HG03025 (cell line): ENCODE measurements around the gene TBX2.
"Not testable (repeated sequence)": the region's sequence is repeated elsewhere in the genome, so short reads cannot be mapped to it uniquely, and the experiment has no call there.

Source experiments
- ATAC-seq: cut with Tn5 transposase; IDR thresholded peaks from one replicate; pipeline ENCODE4 v1.9.1; 2021; ENCODE audit warnings: mild to moderate bottlenecking, moderate library complexity; ENCODE audit not compliant: unreplicated experiment, low FRiP score

TBX2 gene

GRCh38 chr17:61425682-61426481 lies 26.2 kb downstream of the TBX2 start:
- no peak for ATAC-seq

- ATAC-seq, result no peak
Observed at GRCh38 chr17:61426482-61427304, 27.1 kb downstream of the TBX2 start.

DNA sequence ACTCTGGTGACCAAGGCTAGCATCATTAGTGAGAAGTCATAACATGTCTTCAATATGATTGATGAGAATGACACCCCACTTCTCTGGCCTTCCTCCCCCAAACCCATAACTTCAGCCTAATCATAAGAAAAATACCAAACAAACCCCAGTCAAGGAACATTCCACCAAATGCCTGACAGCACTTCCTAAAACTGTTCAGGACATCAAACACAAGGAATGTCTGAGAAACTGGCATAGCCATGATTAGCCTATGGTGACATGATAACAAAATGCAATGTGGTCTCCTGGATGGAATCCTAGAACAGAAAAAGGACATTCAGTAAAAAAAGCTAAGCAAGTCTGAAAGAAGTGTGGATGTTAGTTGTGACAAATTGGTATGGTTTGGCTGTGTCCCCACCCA lies 27.9 kb downstream of the TBX2 start:
- no peak for ATAC-seq

DNA sequence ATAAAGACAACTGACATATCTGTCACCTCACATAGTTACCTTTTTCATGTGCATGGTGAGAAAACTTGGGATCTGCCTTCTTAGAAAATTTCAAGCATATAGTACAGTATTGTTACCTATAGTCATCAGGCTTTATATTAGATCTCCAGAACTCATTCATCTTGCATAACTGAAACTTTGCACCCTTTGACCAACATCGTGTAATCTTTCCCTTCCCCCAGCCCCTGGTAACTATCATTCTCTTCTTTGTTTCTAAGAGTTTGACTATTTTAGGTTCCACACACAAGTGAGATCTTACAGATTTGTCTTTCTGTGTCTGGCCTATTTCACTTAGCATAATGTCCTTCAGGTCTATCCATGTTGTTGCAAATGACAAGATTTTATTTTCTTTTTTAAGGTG lies 29.6 kb downstream of the TBX2 start:
- no peak for ATAC-seq

GRCh38 chr17:61429831-61430230 lies 30.2 kb downstream of the TBX2 start:
- not testable (repeated sequence) for ATAC-seq

DNA sequence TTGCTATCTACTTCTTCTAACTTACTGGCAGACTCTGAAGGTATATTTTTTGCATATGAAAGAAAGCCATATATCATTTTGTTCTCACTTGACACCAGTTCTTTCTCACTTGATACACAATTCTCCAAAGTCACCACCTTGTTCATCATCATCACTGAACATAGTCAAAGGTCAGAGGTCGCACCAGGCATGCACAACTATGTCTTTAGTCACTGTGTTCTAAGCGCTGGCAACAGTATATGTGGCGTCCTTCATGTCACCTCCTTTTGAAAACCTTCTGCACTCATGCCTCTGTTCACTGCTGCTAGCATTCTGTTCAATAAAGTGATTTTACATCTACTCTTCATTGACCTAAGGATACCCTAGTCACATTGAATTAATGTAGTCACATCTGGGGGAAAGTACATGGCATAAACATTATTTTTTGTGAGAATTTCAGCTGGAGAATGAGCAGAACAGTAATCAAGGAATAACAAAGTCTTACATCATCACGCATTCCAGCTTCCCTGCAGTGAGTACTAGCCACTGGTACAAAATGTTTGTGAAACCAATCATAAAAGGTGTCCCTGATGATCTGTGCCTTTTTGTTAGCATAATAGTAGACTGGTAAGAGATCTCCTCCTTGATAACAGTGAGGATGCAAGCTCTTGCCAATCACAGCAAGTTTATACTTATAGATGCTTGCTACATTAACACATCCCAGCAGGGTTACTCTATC lies 32.1 kb downstream of the TBX2 start:
- no peak for ATAC-seq

DNA sequence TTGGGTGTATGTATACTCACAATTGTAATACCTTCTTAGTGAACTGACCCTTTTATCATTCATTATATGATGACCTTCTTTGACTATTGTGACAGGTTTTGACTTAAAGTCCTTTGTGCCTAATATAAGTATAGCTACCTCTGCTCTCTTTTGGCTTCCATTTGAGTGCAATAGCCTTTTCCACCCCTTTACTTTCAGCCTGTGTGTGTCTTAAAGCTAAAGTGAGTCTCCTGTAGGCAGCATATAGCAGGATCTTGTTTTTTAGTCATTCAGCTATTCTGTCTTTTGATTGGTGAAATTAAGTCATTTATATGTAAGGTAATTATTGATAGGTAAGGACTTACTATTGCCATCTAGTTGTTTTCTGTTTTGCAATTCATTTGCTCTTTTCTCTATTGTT lies 36.6 kb downstream of the TBX2 start:
- no peak for ATAC-seq

DNA sequence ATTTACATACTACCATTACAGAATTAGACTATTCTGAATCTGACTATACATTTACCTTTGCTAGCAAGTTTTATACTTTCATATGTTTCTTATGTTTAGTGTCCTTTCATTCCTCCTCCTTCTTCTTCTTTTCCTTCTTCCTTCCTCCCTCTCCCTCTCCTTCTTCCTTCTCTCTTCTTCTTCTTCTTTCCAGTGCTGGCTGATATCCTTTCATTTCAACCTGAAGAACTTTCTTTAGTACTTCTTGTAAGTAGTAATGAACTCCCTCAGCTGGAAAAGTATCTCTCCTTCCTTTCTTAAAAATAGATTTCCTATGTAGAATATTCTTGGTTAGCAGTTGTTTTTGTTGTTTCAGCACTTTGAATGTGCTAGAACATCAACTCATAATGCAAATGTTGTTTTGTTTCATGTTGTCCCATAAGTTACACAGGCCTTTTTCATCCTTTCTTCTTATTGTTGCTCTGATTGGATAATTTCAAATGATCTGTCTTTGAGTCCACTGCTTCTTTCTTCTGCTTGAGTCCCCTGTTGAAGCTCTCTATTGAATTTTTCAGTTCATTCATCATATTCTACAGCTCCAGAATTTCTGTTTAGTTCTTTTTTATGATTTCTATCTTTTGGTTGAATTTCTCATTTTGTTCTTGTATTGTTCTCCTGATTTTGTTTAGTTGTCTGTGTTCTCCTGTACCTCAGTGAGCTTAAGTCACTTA lies 37.5 kb downstream of the TBX2 start:
- no peak for ATAC-seq

DNA sequence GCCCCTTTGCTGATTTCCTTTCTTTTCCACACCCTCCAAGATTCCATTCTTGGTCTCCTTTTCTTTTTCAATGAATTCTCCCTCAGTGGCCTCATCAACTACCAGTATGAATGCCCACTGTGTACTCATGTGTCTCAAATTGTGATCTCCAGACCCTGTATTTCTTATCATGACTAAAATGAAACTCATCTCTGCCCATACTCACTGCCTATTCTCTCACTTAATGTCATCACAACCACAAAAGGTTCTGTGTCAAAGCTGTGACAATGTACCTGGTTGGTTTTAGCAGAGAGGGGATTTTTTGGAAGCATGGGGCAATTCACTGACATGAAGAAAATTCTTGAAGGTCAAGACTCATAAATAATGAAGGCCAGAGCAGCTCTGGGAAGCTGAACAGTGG lies 41.1 kb downstream of the TBX2 start:
- ATAC-seq, result no peak

GRCh38 chr17:61441507-61441906 lies 41.9 kb downstream of the TBX2 start:
- not testable (repeated sequence) for ATAC-seq

GRCh38 chr17:61442136-61442775 lies 42.6 kb downstream of the TBX2 start:
- ATAC-seq, result no peak

DNA sequence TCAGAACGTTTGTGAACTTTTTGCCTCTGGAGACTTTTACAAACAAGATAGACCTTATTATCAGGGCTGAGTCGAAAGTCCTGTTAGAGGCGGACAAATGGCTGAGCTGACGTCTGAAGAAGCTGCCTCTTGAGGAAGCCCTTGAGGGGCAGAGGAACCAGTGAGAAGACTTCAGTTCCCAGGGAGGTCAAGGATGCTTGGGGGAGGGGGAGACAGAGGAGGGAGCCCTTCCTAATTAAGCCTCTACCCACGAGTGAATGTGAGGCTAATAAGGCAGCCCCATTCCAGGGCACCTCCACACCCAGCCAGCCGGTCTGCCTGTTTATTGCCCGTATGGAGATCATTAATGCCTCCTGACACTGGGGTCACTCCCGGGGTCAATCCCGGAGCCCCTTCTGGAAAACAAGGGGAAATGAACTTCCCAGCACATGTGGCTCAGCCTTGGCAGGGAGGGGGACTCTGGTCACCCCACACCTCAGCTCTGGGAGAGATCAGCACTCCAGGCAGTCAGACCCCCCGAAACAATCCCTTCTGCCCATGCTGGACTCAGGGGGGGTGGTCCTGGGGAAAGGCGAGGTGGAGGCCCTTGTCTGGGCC lies 43.3 kb downstream of the TBX2 start:
- ATAC-seq, result no peak

- no peak for ATAC-seq
Observed at GRCh38 chr17:61443475-61443882, 43.8 kb downstream of the TBX2 start.

DNA sequence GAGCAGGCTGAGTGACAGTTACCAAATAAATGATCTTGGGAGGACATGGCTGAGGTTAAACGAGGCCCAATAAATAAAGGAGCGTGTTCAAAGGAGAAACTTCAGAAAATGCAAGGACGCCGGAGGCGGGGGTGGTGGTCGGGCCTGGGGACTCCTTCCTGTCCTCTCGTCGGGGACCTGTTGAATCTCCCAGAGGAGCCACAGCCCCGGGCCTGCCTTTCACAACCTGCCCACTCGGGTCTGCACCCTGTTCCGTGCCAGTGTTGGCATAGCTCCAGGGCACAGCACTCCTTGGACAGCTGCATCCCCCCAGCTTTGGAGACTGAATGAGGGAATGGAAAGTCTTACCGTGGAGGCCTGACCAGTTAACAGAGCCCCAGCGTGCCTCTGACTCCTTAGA lies 44.4 kb downstream of the TBX2 start:
- no peak for ATAC-seq

DNA sequence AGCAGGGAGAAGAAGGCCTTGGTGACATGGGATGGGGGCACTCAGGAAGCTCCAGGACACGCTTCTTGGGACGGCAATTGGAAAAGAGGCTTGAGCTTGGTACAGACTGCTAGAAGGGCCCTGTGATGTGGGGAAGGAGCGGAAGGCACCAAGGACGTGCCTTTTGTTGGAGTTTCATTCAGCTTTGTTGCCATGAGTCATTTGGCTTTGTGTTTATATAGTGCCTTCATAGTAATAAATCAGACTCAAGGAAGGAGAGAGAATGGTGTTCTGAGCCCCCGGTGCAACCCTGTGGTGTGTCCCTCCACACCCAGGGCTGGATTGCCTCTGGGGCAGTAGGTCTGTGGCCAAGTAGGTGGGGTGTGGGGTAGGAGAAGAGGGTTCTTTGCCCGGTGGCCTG lies 45.2 kb downstream of the TBX2 start:
- no peak for ATAC-seq

DNA sequence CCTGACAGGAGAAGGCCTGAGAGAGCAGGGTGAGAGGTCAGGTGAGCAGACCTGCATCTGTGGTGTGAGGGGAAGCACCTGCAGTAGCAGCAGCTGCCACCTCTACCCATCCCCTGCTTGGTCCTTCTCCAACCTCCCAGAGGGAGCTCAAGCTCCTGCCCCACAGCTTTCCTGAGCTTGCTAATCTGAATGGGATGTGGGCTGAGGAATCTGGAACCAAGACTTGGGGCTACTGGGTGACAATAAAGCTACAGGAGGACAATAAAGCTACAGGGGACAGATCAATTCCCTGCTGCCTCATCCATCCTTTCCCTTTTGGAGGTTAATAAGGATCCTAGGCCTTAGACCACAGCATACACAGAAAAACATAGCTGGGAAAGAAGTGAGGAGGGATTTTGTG lies 47.7 kb downstream of the TBX2 start:
- no peak for ATAC-seq

GRCh38 chr17:61448042-61448441 lies 48.4 kb downstream of the TBX2 start:
- ATAC-seq, result no peak

DNA sequence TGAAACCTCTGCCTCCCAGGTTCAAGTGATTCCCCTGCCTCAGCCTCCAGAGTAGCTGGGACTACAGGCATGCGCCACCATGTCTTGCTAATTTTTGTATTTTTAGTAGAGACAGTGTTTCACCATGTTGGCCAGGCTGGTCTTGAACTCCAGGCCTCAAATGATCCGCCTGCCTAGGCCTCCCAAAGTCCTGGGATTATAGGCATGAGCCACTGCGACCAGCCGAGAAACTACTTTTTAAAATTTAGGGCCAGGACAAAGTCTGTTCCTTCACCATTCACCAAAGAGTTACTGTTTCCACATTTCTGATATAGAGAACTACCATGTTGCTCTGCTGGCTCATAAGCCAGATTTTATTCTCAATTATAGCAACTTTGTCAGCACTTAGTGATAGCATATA lies 49.5 kb downstream of the TBX2 start:
- not testable (repeated sequence) for ATAC-seq

GRCh38 chr17:61449707-61450640 lies 50.3 kb downstream of the TBX2 start:
- ATAC-seq, result no peak
